ENCODE data around the gene LDLRAD4. TPM values are rescaled to one million over a fixed set of nuclear protein-coding genes. Genes with fewer than 3 reads are reported as not detected.

The LDLRAD4 gene
- total and polyA plus RNA-seq, 9 of the 15 experiments (the other 6 are each of a cell fraction or from before 2014, with no cell fraction given) = 0.01 TPM; not detected in 8

DNA sequence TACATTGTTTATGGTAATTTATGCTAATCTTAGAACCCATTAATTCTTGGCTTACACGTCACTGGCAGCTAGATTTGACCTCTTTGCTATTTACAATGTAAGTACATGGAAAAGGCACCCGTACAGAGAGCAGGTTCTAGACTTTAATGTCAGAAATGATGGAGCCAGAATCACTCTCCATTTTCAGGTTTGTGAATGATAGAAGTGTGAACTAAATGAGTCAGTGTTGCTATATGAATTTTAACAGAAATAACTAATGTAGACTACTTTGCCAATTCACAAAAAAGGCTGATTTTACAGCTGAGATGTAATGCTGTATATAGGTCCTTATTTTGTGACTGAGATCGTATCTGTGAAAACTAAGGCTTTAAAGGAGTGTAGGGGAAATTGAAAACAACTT is 214.6 kb downstream of the LDLRAD4 start:
- intact Hi-C loops (cut with micrococcal nuclease) = no loop called here
- no peak overlapping the region for H2AFZ ChIP-seq (ENCODE audit: low read depth, low read length)
- CTCF ChIA-PET (ENCODE audit: low intra/inter-chr PET ratio) = no interaction called here
- H3K27ac ChIP-seq (ENCODE audit: extremely low read depth, low read depth, low read length) = no peak overlapping the region
- ATAC-seq = no peak
- no peaks in the 10 kb centered on the region for H3K36me3 ChIP-seq (ENCODE audit: control insufficient read depth, insufficient read depth, low read length)
- no peak overlapping the region for H3K4me2 ChIP-seq (ENCODE audit: insufficient read depth, low read length)
- in situ Hi-C loops (cut with MboI) = no loop called here
- FAIRE-seq = no peak
- no peaks in the 10 kb centered on the region for H3K9me3 ChIP-seq (replicated peaks; ENCODE audit: control insufficient read depth, insufficient read depth, low read depth, low read length)
- no TSS peak for BruUV-seq (replicated peaks)
- peaks cover 15 to 20% of the 10 kb centered on the region in 2 experiments; a peak in 4 of 5 replicates for H3K27me3 ChIP-seq (ENCODE audit: control insufficient read depth in 2 of 2, insufficient read depth in 2 of 2, low read length in 2 of 2)
- no peaks in the 10 kb centered on the region for H3K4me1 ChIP-seq (replicated peaks in 1 of 2; ENCODE audit: control insufficient read depth in 2 of 2, insufficient read depth in 2 of 2, low read length in 2 of 2)
- POLR2A ChIA-PET = no interaction called here
- no peak for DNase-seq (ENCODE audit: extremely low read depth in 1 of 4, low spot score in 3 of 4)
- H3K9me1 ChIP-seq (ENCODE audit: control insufficient read depth, insufficient read depth, low read length) = no peaks in the 10 kb centered on the region
- no peaks in the 10 kb centered on the region for H3K79me2 ChIP-seq (ENCODE audit: control insufficient read depth, insufficient read depth, low read length)
- WGBS (ENCODE audit: insufficient coverage, low coverage, missing lambda C conversion rate) = 0% methylated on average over 3 of the region's 3 CpGs
- H3K9ac ChIP-seq (ENCODE audit: insufficient read depth in 1 of 2, low read depth in 2 of 2, low read length in 2 of 2) = no peak overlapping the region
- H4K20me1 ChIP-seq (replicated peaks; ENCODE audit: control insufficient read depth, insufficient read depth, low read length) = peaks cover 2% of the 10 kb centered on the region; the same call in 1 of the 2 replicates
- H3K4me3 ChIP-seq = no peak overlapping the region
- TF ChIP-seq, protein P1, sequence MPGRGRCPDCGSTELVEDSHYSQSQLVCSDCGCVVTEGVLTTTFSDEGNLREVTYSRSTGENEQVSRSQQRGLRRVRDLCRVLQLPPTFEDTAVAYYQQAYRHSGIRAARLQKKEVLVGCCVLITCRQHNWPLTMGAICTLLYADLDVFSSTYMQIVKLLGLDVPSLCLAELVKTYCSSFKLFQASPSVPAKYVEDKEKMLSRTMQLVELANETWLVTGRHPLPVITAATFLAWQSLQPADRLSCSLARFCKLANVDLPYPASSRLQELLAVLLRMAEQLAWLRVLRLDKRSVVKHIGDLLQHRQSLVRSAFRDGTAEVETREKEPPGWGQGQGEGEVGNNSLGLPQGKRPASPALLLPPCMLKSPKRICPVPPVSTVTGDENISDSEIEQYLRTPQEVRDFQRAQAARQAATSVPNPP (IDR thresholded peaks at IDR 0.05; ENCODE audit: borderline replicate concordance, insufficient read depth, insufficient read length) = no peak
- TF ChIP-seq SMAD2 (IDR thresholded peaks at IDR 0.05; ENCODE audit: low read depth, low read length) (no peak), CHD2 (IDR thresholded peaks at IDR 0.05; ENCODE audit: low read depth, low read length) (no peak), GTF2E2 (tag; IDR thresholded peaks at IDR 0.05) (no peak), NFXL1 (CRISPR knock-in tag; IDR thresholded peaks at IDR 0.05) (no peak), BDP1 (IDR thresholded peaks at IDR 0.05; ENCODE audit: insufficient read depth, insufficient read length) (no peak), FOXJ2 (tag; IDR thresholded peaks at IDR 0.05) (no peak), HDAC3 (IDR thresholded peaks at IDR 0.05; ENCODE audit: borderline replicate concordance, partially characterized antibody) (no peak)
- TF ChIP-seq, protein P2, sequence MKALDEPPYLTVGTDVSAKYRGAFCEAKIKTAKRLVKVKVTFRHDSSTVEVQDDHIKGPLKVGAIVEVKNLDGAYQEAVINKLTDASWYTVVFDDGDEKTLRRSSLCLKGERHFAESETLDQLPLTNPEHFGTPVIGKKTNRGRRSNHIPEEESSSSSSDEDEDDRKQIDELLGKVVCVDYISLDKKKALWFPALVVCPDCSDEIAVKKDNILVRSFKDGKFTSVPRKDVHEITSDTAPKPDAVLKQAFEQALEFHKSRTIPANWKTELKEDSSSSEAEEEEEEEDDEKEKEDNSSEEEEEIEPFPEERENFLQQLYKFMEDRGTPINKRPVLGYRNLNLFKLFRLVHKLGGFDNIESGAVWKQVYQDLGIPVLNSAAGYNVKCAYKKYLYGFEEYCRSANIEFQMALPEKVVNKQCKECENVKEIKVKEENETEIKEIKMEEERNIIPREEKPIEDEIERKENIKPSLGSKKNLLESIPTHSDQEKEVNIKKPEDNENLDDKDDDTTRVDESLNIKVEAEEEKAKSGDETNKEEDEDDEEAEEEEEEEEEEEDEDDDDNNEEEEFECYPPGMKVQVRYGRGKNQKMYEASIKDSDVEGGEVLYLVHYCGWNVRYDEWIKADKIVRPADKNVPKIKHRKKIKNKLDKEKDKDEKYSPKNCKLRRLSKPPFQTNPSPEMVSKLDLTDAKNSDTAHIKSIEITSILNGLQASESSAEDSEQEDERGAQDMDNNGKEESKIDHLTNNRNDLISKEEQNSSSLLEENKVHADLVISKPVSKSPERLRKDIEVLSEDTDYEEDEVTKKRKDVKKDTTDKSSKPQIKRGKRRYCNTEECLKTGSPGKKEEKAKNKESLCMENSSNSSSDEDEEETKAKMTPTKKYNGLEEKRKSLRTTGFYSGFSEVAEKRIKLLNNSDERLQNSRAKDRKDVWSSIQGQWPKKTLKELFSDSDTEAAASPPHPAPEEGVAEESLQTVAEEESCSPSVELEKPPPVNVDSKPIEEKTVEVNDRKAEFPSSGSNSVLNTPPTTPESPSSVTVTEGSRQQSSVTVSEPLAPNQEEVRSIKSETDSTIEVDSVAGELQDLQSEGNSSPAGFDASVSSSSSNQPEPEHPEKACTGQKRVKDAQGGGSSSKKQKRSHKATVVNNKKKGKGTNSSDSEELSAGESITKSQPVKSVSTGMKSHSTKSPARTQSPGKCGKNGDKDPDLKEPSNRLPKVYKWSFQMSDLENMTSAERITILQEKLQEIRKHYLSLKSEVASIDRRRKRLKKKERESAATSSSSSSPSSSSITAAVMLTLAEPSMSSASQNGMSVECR (CRISPR knock-in tag; IDR thresholded peaks at IDR 0.05) = no peak
- TF ChIP-seq, protein P3, sequence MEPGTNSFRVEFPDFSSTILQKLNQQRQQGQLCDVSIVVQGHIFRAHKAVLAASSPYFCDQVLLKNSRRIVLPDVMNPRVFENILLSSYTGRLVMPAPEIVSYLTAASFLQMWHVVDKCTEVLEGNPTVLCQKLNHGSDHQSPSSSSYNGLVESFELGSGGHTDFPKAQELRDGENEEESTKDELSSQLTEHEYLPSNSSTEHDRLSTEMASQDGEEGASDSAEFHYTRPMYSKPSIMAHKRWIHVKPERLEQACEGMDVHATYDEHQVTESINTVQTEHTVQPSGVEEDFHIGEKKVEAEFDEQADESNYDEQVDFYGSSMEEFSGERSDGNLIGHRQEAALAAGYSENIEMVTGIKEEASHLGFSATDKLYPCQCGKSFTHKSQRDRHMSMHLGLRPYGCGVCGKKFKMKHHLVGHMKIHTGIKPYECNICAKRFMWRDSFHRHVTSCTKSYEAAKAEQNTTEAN (CRISPR knock-in tag; IDR thresholded peaks at IDR 0.05) = no peak
- TF ChIP-seq, protein P4, sequence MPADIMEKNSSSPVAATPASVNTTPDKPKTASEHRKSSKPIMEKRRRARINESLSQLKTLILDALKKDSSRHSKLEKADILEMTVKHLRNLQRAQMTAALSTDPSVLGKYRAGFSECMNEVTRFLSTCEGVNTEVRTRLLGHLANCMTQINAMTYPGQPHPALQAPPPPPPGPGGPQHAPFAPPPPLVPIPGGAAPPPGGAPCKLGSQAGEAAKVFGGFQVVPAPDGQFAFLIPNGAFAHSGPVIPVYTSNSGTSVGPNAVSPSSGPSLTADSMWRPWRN (IDR thresholded peaks at IDR 0.05; ENCODE audit: low read depth) = no peak

All from K562 (cell line).